K562 (cell line): Measurements from ENCODE around the gene PRRG4. TPM values are rescaled to one million over a fixed set of nuclear protein-coding genes. Genes with fewer than 3 reads are reported as not detected.

Experiments used
- ASH1L ChIP-seq: fragments of 450-650 bp; IDR thresholded peaks from 2 replicates; pipeline ENCODE4 v1.6.1; 2018; ENCODE audit warnings: borderline replicate concordance, mild to moderate bottlenecking, low read depth; ENCODE audit not compliant: partially characterized antibody
- DACH1 ChIP-seq: fragments of 450-650 bp; IDR thresholded peaks from 2 replicates; pipeline ENCODE4 v1.6.1; 2018; ENCODE audit not compliant: partially characterized antibody
- FOXJ2 ChIP-seq: fragments of 200-800 bp; sonication (Bioruptor generic); IDR thresholded peaks from 2 replicates; pipeline ENCODE4 v1.6.1; 2016; ENCODE audit warnings: missing genetic modification characterization, missing compliant biosample characterization
- GABPB1 ChIP-seq: sonication (generic); formaldehyde crosslinking; IDR thresholded peaks from 2 replicates; pipeline ENCODE4 v1.8.0; 2022; ENCODE audit warnings: mild to moderate bottlenecking, missing genetic modification reagents
- GABPB2 ChIP-seq: fragments of 250-450 bp; sonication (Bioruptor Pico); conservative IDR thresholded peaks from 2 replicates; pipeline ENCODE4 v1.5.1; 2021; ENCODE audit warnings: mild to moderate bottlenecking
- HOXB6 ChIP-seq: fragments of 250-450 bp; sonication (Bioruptor Pico); IDR thresholded peaks from 2 replicates; pipeline ENCODE4 v1.5.1; 2022; ENCODE audit warnings: mild to moderate bottlenecking, borderline replicate concordance
- IFI16 ChIP-seq: fragments of 250-450 bp; sonication (Bioruptor Pico); IDR thresholded peaks from 2 replicates; pipeline ENCODE4 v2.1.2; 2022; ENCODE audit warnings: mild to moderate bottlenecking, inconsistent platforms
- MAFK ChIP-seq: IDR thresholded peaks from 2 replicates; pipeline ENCODE4 v1.6.1; 2011; ENCODE audit warnings: low read length, improper control_type of control experiment
- NFYB ChIP-seq: IDR thresholded peaks from 2 replicates; pipeline ENCODE4 v1.6.1; 2011; ENCODE audit warnings: mild to moderate bottlenecking, moderate library complexity; ENCODE audit not compliant: insufficient read length; ENCODE audit errors: extremely low read depth
- NR1H2 ChIP-seq: sonication (generic); formaldehyde crosslinking; IDR thresholded peaks from 2 replicates; pipeline ENCODE4 v1.4.0; 2020; ENCODE audit warnings: mild to moderate bottlenecking, missing genetic modification reagents
- RB1 ChIP-seq: fragments of 450-650 bp; IDR thresholded peaks from 2 replicates; pipeline ENCODE4 v1.6.1; 2017; ENCODE audit warnings: low read depth, mild to moderate bottlenecking
- SP1 ChIP-seq: sonication (generic); formaldehyde crosslinking; IDR thresholded peaks from 2 replicates; pipeline ENCODE4 v1.8.1; 2022; ENCODE audit warnings: mild to moderate bottlenecking, missing genetic modification reagents
- ZFX ChIP-seq: sonication (generic); formaldehyde crosslinking; IDR thresholded peaks from 2 replicates; pipeline ENCODE4 v1.8.0; 2022; ENCODE audit warnings: mild to moderate bottlenecking, missing genetic modification reagents, moderate library complexity
- polyA plus RNA-seq, 8 experiments: library from polyadenylated mRNA; depleted of rRNA in 4 of 8; stranded (reverse) in 5 of 8; unstranded in 3 of 8; fragments of >200 nt; fragmentation: Nextera tagmentation in 2 of 8; fragmentation: Illumina TruSeq in 1 of 8; extraction: Ambion mirVana in 2 of 8; extraction: Trizol in 1 of 8; gene quantifications; 2 replicates each; pipeline versions ENCODE4 v1.2.1 to v1.2.3, GENCODE V29; 2011 to 2014; ENCODE audit warnings: inconsistent platforms in 1 of 8, missing spikeins in 1 of 8
- total RNA-seq, 7 experiments: library from RNA; depleted of rRNA in 6 of 7; stranded (reverse); fragments of >200 nt in 6 of 7; fragmentation: Illumina TruSeq in 2 of 7; extraction: Trizol in 2 of 7; gene quantifications; 2 replicates each; pipeline versions ENCODE4 v1.2.1 to v1.2.3, GENCODE V29; 2011 to 2021; ENCODE audit warnings: low replicate concordance in 1 of 7
- TF ChIP-seq, protein P1 (sequence below): sonication (generic); formaldehyde crosslinking; IDR thresholded peaks from 2 replicates; pipeline ENCODE4 v1.8.0; 2023; ENCODE audit warnings: mild to moderate bottlenecking, missing genetic modification reagents
- TF ChIP-seq, protein P2 (sequence below): sonication (generic); formaldehyde crosslinking; IDR thresholded peaks from 2 replicates; pipeline ENCODE4 v1.9.0; 2022; ENCODE audit warnings: mild to moderate bottlenecking, missing genetic modification reagents
- TF ChIP-seq, protein P3 (sequence below): fragments of 450-650 bp; IDR thresholded peaks from 2 replicates; pipeline ENCODE4 v1.6.1; 2018; ENCODE audit warnings: mild to moderate bottlenecking, low read depth; ENCODE audit not compliant: partially characterized antibody
- TF ChIP-seq, protein P4 (sequence below): fragments of 450-650 bp; formaldehyde crosslinking; IDR thresholded peaks from 2 replicates; pipeline ENCODE4 v1.4.0; 2020; ENCODE audit warnings: mild to moderate bottlenecking, mixed read lengths
- TF ChIP-seq, protein P5 (sequence below): fragments of 450-650 bp; IDR thresholded peaks from 2 replicates; pipeline ENCODE4 v1.6.1; 2017; ENCODE audit warnings: antibody characterized with exemption
- TF ChIP-seq, protein P6 (sequence below), 2 experiments: fragments of 450-650 bp in 1 of 2; sonication (generic) in 1 of 2; formaldehyde crosslinking in 1 of 2; IDR thresholded peaks in 1 of 2; conservative IDR thresholded peaks in 1 of 2; 2 replicates each; pipeline versions ENCODE4 v1.6.1 to v1.8.1; 2016 to 2023; ENCODE audit warnings: mild to moderate bottlenecking in 2 of 2, moderate library complexity in 2 of 2, inconsistent platforms in 1 of 2, missing genetic modification reagents in 1 of 2

Gene PRRG4
- total and polyA plus RNA-seq, 9 of the 15 experiments (the other 6 are each of a cell fraction or from before 2014, with no cell fraction given), result not detected

DNA sequence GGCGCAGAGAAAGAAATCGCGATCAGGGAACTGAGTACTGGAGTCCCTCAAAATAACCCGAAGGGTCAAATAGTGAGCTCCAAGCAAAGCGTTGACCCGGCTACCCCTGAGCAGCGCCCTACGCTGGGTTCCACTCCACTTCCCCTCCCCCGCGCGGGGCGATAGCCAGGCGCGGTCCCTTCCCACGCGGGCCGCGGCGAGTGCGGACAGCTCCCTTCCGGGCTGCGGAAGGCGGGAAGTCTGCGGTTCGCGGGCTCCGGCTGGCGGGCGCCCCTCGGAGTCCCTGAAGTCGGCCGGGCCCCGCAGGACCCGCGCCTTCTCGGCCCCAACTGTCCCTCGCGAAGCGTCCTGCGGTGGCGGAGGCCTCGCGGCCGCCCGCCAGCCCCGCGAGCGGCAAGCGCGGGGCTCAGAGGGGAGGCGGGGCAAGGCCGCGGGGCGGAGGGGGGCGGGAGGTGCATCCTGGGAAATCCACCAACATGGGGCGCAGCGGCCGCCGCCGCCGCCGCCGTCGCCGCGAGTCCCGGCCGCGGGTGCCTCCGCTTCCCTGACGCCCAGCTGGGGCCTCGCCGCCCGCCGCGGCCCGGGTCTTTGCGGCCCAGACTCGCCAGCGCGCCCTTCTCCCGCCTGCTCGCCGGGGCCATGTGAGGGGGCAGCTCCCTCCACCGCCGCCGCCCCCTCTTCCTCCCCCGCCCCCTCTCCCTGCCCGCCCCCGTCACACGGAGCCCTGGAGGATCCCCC lies 62.8 kb downstream of the PRRG4 start, which contains the start of gene QSER1 (continued):
- TF ChIP-seq, protein P1, sequence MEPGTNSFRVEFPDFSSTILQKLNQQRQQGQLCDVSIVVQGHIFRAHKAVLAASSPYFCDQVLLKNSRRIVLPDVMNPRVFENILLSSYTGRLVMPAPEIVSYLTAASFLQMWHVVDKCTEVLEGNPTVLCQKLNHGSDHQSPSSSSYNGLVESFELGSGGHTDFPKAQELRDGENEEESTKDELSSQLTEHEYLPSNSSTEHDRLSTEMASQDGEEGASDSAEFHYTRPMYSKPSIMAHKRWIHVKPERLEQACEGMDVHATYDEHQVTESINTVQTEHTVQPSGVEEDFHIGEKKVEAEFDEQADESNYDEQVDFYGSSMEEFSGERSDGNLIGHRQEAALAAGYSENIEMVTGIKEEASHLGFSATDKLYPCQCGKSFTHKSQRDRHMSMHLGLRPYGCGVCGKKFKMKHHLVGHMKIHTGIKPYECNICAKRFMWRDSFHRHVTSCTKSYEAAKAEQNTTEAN (CRISPR knock-in tag), result no peak
- TF ChIP-seq RB1 (peak; percentile 99), NFYB (no peak), NR1H2 (CRISPR knock-in tag) (no peak), MAFK (no peak), DACH1 (no peak), HOXB6 (CRISPR knock-in tag) (no peak), FOXJ2 (tag) (peak; percentile 32; the same call in 1 of the 2 replicates), IFI16 (no peak), ASH1L (no peak), GABPB1 (peak; percentile 52; the same call in 1 of the 2 replicates), GABPB2 (CRISPR knock-in tag) (no peak), ZFX (CRISPR knock-in tag) (peak; percentile 83), SP1 (CRISPR knock-in tag) (no peak; the same call in 1 of the 2 replicates)
- TF ChIP-seq, protein P2, sequence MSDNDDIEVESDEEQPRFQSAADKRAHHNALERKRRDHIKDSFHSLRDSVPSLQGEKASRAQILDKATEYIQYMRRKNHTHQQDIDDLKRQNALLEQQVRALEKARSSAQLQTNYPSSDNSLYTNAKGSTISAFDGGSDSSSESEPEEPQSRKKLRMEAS, result peak; percentile 82
- TF ChIP-seq, protein P3, sequence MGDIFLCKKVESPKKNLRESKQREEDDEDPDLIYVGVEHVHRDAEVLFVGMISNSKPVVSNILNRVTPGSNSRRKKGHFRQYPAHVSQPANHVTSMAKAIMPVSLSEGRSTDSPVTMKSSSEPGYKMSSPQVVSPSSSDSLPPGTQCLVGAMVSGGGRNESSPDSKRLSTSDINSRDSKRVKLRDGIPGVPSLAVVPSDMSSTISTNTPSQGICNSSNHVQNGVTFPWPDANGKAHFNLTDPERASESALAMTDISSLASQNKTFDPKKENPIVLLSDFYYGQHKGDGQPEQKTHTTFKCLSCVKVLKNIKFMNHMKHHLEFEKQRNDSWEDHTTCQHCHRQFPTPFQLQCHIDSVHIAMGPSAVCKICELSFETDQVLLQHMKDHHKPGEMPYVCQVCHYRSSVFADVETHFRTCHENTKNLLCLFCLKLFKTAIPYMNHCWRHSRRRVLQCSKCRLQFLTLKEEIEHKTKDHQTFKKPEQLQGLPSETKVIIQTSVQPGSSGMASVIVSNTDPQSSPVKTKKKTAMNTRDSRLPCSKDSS, result no peak
- TF ChIP-seq, protein P4, sequence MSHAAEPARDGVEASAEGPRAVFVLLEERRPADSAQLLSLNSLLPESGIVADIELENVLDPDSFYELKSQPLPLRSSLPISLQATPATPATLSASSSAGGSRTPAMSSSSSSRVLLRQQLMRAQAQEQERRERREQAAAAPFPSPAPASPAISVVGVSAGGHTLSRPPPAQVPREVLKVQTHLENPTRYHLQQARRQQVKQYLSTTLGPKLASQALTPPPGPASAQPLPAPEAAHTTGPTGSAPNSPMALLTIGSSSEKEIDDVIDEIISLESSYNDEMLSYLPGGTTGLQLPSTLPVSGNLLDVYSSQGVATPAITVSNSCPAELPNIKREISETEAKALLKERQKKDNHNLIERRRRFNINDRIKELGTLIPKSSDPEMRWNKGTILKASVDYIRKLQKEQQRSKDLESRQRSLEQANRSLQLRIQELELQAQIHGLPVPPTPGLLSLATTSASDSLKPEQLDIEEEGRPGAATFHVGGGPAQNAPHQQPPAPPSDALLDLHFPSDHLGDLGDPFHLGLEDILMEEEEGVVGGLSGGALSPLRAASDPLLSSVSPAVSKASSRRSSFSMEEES (CRISPR knock-in tag), result no peak
- TF ChIP-seq, protein P5, sequence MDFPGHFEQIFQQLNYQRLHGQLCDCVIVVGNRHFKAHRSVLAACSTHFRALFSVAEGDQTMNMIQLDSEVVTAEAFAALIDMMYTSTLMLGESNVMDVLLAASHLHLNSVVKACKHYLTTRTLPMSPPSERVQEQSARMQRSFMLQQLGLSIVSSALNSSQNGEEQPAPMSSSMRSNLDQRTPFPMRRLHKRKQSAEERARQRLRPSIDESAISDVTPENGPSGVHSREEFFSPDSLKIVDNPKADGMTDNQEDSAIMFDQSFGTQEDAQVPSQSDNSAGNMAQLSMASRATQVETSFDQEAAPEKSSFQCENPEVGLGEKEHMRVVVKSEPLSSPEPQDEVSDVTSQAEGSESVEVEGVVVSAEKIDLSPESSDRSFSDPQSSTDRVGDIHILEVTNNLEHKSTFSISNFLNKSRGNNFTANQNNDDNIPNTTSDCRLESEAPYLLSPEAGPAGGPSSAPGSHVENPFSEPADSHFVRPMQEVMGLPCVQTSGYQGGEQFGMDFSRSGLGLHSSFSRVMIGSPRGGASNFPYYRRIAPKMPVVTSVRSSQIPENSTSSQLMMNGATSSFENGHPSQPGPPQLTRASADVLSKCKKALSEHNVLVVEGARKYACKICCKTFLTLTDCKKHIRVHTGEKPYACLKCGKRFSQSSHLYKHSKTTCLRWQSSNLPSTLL, result no peak
- TF ChIP-seq, protein P6, sequence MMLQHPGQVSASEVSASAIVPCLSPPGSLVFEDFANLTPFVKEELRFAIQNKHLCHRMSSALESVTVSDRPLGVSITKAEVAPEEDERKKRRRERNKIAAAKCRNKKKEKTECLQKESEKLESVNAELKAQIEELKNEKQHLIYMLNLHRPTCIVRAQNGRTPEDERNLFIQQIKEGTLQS (IDR thresholded peaks at IDR 0.05), result no peak
- TF ChIP-seq, protein P6 (CRISPR knock-in tag; conservative IDR thresholded peaks at IDR 0.05), result no peak
